Stimulated activated memory B cell treated with anti-CD40 and anti-IgM and Interleukin-4, amounts not matched to agents 10 μg/mL and 1 μg/mL and 100 μg/mL, for 72 hours (primary cell): ENCODE measurements around the gene HPS6.
"Not testable (repeated sequence)": the region's sequence is repeated elsewhere in the genome, so short reads cannot be mapped to it uniquely, and the experiment has no call there.

Experiments
- ATAC-seq: fragments of 150-1000 bp; cut with Tn5 transposase; 2 replicates; pipeline ENCODE4 v1.10.0; 2021
- H3K27ac Mint-ChIP-seq: one replicate; pipeline ENCODE4 v1.8.0; 2022; ENCODE audit warnings: mild to moderate bottlenecking, mixed read lengths
- H3K27me3 Mint-ChIP-seq: one replicate; pipeline ENCODE4 v1.8.0; 2022; ENCODE audit warnings: mixed read lengths
- H3K36me3 Mint-ChIP-seq: one replicate; pipeline ENCODE4 v1.8.0; 2022; ENCODE audit warnings: mixed read lengths
- H3K4me1 Mint-ChIP-seq: one replicate; pipeline ENCODE4 v1.8.0; 2022; ENCODE audit warnings: mixed read lengths
- H3K4me3 Mint-ChIP-seq: one replicate; pipeline ENCODE4 v1.8.0; 2022; ENCODE audit warnings: mild to moderate bottlenecking, moderate library complexity, mixed read lengths
- H3K9me3 Mint-ChIP-seq: one replicate; pipeline ENCODE4 v1.8.0; 2022; ENCODE audit warnings: mixed read lengths

The HPS6 gene

GRCh38 chr10:102064868-102065560 is at the start of gene HPS6:
Gene HPS6 (plus strand): TSS chr10:102065349. CDS start chr10:102065475, 126 bp downstream.
- peak; percentile 98 for ATAC-seq
- Mint-ChIP-seq H3K27ac (peak within 1 kb of the TSS; percentile 94), H3K4me1 (peaks cover 44% of the 10 kb centered on the region), H3K27me3 (no peaks in the 10 kb centered on the region), H3K9me3 (no peaks in the 10 kb centered on the region), H3K36me3 (peaks cover 13% of the 10 kb centered on the region), H3K4me3 (peak within 1 kb of the TSS; percentile 95)

DNA sequence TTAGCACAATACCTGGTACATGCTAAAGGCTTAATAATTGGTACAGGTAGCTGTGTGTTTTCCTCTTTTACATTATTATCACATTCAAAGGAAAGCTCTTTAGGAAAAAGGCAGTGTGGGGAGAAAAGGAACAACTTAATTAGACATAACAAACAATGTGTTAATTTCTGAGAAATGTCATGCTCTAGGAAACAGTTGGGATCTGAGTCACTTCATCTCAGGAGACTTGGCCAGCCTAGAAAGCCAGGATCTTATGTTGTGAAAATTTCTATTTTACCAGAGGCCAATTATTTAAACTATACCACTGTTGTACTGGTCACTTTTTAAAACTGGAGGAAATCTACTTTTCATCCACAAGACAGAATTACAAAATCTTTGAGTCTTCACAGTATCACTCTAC is 48.7 kb upstream of the HPS6 start:
- H3K4me1 Mint-ChIP-seq = no peaks in the 10 kb centered on the region
- no peaks in the 10 kb centered on the region for H3K27me3 Mint-ChIP-seq
- H3K36me3 Mint-ChIP-seq = peaks cover 37% of the 10 kb centered on the region
- no peak for ATAC-seq
- no peak overlapping the region for H3K27ac Mint-ChIP-seq
- H3K4me3 Mint-ChIP-seq = no peak overlapping the region
- no peaks in the 10 kb centered on the region for H3K9me3 Mint-ChIP-seq

DNA sequence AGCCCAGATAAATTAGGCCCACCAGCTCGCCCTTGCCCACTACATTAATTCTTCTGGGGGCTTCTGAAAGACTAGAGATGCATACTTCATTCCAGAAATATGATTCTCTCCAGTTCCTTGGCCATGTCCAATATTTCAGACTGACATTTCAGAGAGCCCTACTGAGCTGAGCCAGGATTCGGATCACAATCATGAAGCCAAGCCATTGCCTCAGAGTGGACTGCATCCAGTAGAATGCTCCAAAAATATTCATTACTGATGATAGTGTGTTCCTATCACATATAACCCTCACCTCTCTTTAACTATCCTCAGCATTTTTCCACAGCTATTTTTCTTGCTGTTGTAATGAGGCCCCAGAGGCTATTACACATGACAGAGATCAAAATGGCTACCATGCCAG is 47.9 kb upstream of the HPS6 start:
- Mint-ChIP-seq H3K4me3 (no peak overlapping the region), H3K36me3 (peaks cover 45% of the 10 kb centered on the region), H3K9me3 (no peaks in the 10 kb centered on the region), H3K4me1 (no peaks in the 10 kb centered on the region), H3K27ac (no peak overlapping the region), H3K27me3 (no peaks in the 10 kb centered on the region)
- no peak for ATAC-seq

- H3K27ac Mint-ChIP-seq = no peak overlapping the region
- no peaks in the 10 kb centered on the region for H3K4me1 Mint-ChIP-seq
- H3K9me3 Mint-ChIP-seq = no peaks in the 10 kb centered on the region
- peaks cover 44% of the 10 kb centered on the region for H3K36me3 Mint-ChIP-seq
- H3K27me3 Mint-ChIP-seq = no peaks in the 10 kb centered on the region
- no peak for ATAC-seq
- H3K4me3 Mint-ChIP-seq = no peak overlapping the region
These were observed 44.2 kb upstream of the HPS6 start for GRCh38 chr10:102020938-102021337.

- Mint-ChIP-seq H3K27ac (no peak overlapping the region), H3K36me3 (peaks cover 52% of the 10 kb centered on the region), H3K9me3 (no peaks in the 10 kb centered on the region), H3K4me1 (no peaks in the 10 kb centered on the region), H3K4me3 (no peak overlapping the region), H3K27me3 (no peaks in the 10 kb centered on the region)
- ATAC-seq = no peak
These were observed 40.4 kb upstream of the HPS6 start for GRCh38 chr10:102024799-102025198.

DNA sequence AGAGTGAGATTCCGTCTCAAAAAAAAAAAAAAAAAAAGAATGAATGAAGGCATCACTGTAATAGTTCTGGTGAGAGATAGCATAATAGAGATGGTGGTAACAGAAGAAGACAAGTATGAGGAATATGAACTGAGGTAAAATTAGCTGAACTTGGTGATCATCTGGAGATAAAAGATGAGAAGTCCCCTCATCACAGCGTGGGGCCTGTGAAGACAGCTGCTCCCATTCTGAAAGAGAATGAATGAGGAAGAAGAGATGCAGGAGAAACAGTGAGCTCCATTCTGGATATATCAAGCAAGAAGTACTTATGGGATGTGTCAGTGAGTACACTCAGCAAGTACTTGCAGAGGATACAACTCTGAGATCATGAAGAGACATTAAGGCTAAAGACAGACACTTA is 37.9 kb upstream of the HPS6 start:
- H3K4me3 Mint-ChIP-seq = no peak overlapping the region
- no peaks in the 10 kb centered on the region for H3K4me1 Mint-ChIP-seq
- no peaks in the 10 kb centered on the region for H3K9me3 Mint-ChIP-seq
- ATAC-seq = no peak
- H3K27me3 Mint-ChIP-seq = no peaks in the 10 kb centered on the region
- peaks cover 53% of the 10 kb centered on the region for H3K36me3 Mint-ChIP-seq
- no peak overlapping the region for H3K27ac Mint-ChIP-seq

GRCh38 chr10:102033787-102034186 is 31.4 kb upstream of the HPS6 start:
- Mint-ChIP-seq H3K27me3 (no peaks in the 10 kb centered on the region), H3K36me3 (peaks cover 27% of the 10 kb centered on the region), H3K4me1 (no peaks in the 10 kb centered on the region), H3K9me3 (no peaks in the 10 kb centered on the region), H3K27ac (no peak overlapping the region), H3K4me3 (no peak overlapping the region)
- no peak for ATAC-seq

- not testable (repeated sequence) for H3K4me3 Mint-ChIP-seq, H3K27ac Mint-ChIP-seq, H3K9me3 Mint-ChIP-seq, H3K27me3 Mint-ChIP-seq, ATAC-seq, H3K4me1 Mint-ChIP-seq
- H3K36me3 Mint-ChIP-seq = peaks cover 17% of the 10 kb centered on the region
These were observed 29.3 kb upstream of the HPS6 start for GRCh38 chr10:102035807-102036206.

GRCh38 chr10:102038410-102038809 is 26.7 kb upstream of the HPS6 start:
- peaks cover 11% of the 10 kb centered on the region for H3K4me1 Mint-ChIP-seq
- no peaks in the 10 kb centered on the region for H3K9me3 Mint-ChIP-seq
- no peaks in the 10 kb centered on the region for H3K27me3 Mint-ChIP-seq
- ATAC-seq = no peak
- no peaks in the 10 kb centered on the region for H3K36me3 Mint-ChIP-seq
- H3K27ac Mint-ChIP-seq = no peak overlapping the region
- no peak overlapping the region for H3K4me3 Mint-ChIP-seq

GRCh38 chr10:102040305-102041050 is 24.7 kb upstream of the HPS6 start:
- Mint-ChIP-seq H3K27ac (no peak overlapping the region), H3K4me3 (no peak overlapping the region)

DNA sequence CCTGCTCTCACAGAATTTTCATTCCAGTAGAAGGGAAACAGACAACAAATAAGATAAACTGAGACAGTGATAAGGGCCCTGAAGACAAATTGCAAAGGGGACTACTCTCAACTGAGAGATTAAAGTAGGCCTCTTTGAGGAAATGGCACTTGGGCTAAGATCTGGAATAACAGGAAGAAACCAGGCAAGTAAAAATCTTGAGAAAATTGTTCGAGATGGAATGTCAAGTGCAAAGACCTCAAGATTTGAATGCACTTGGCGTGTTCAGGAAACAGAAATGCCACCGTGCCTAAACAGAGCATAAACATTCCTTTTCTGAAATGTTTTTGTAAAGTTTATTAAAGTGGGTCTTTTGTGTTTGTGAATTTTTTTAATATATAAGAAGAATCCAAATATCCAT is 19.9 kb upstream of the HPS6 start:
- Mint-ChIP-seq H3K4me3 (no peak overlapping the region), H3K27ac (no peak overlapping the region), H3K36me3 (peaks cover 6% of the 10 kb centered on the region), H3K9me3 (no peaks in the 10 kb centered on the region), H3K27me3 (no peaks in the 10 kb centered on the region), H3K4me1 (peaks cover 56% of the 10 kb centered on the region)
- ATAC-seq = no peak

More at GRCh38 chr10:102040305-102041050, 24.7 kb upstream of the HPS6 start:
- Mint-ChIP-seq H3K36me3 (no peaks in the 10 kb centered on the region), H3K9me3 (no peaks in the 10 kb centered on the region), H3K27me3 (no peaks in the 10 kb centered on the region), H3K4me1 (peaks cover 24% of the 10 kb centered on the region)
- no peak for ATAC-seq

- no peaks in the 10 kb centered on the region for H3K9me3 Mint-ChIP-seq
- H3K27ac Mint-ChIP-seq = no peak overlapping the region
- no peak overlapping the region for H3K4me3 Mint-ChIP-seq
- no peak for ATAC-seq
- H3K4me1 Mint-ChIP-seq = peaks cover 59% of the 10 kb centered on the region
- H3K27me3 Mint-ChIP-seq = no peaks in the 10 kb centered on the region
- H3K36me3 Mint-ChIP-seq = peaks cover 6% of the 10 kb centered on the region
These were observed 19.1 kb upstream of the HPS6 start for GRCh38 chr10:102046095-102046494.

- not testable (repeated sequence) for H3K27me3 Mint-ChIP-seq, ATAC-seq, H3K36me3 Mint-ChIP-seq, H3K9me3 Mint-ChIP-seq
- Mint-ChIP-seq H3K27ac (peak overlapping the region; percentile 87), H3K4me1 (peaks cover 38% of the 10 kb centered on the region), H3K4me3 (peak overlapping the region; percentile 87)
These were observed 10.1 kb upstream of the HPS6 start for GRCh38 chr10:102054881-102055646.

DNA sequence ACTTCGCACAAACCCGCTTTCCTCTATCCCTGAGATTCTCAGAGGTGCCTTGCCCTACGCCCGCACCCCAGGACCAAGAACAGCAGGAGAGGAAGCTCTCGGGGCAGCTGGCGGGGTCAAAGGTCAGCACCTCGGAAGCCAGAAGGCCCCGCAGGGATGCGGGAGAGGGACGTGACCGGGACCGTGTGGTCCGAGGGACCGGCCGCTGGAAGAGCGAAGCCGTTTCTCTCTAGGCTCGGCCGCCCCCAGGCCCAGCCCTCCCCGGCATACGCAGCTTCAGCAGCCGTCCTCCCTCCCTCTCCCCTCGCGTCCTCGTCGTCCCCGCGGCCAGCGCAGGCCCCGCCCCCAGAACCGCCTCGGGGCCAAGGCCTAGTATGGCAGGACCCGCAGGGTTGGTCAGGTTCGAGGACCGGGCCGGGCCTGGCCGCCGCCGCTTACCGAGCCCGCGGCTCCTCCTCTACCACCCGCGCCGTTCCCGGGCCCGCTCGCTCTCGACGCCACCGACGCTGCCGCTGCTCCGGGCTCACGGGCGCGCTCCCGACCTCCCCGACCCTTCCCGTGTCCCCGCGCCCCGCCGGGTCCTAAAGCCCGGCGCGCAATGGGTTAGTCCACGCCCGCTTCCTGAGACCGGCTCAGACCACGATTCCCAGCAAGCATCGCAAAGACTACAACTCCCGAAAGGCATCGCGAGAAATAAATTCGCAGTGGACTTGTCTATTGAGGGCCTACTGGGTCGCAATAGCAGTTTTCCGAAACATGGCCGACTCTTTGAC is 9.3 kb upstream of the HPS6 start, which contains the start of gene ARMH3:
ARMH3 (minus strand) TSS at position 527 of the 773 bp plus-strand sequence. CDS start 16,059 bp downstream, outside the sequence.
- peak; percentile 98 for ATAC-seq
- H3K27me3 Mint-ChIP-seq = no peaks in the 10 kb centered on the region
- H3K4me3 Mint-ChIP-seq = peak within 1 kb of the TSS; percentile 87
- no peaks in the 10 kb centered on the region for H3K36me3 Mint-ChIP-seq
- H3K4me1 Mint-ChIP-seq = peaks cover 36% of the 10 kb centered on the region
- no peaks in the 10 kb centered on the region for H3K9me3 Mint-ChIP-seq
- H3K27ac Mint-ChIP-seq = peak within 1 kb of the TSS; percentile 87

GRCh38 chr10:102059987-102060386 is 5.2 kb upstream of the HPS6 start:
- no peak overlapping the region for H3K4me3 Mint-ChIP-seq
- H3K4me1 Mint-ChIP-seq = peaks cover 24% of the 10 kb centered on the region
- no peaks in the 10 kb centered on the region for H3K36me3 Mint-ChIP-seq
- H3K9me3 Mint-ChIP-seq = no peaks in the 10 kb centered on the region
- H3K27ac Mint-ChIP-seq = no peak overlapping the region
- no peaks in the 10 kb centered on the region for H3K27me3 Mint-ChIP-seq
- no peak for ATAC-seq
